ENCODE data around the gene COX19.

The COX19 gene

GRCh38 chr7:981793-982510 is 6.6 kb upstream of the COX19 start:
- H3K9me3 Mint-ChIP-seq, result no peaks in the 10 kb centered on the region
- no peak for TF ChIP-seq CTCF (IDR thresholded peaks at IDR 0.05)
- H3K4me3 Mint-ChIP-seq, result no peak overlapping the region
- DNase-seq, result no peak
- H3K27ac Mint-ChIP-seq, result no peak overlapping the region
- peaks cover 23% of the 10 kb centered on the region for H3K4me1 Mint-ChIP-seq
- no peaks in the 10 kb centered on the region for H3K36me3 Mint-ChIP-seq (ENCODE audit: low read depth)
- H3K27me3 Mint-ChIP-seq (ENCODE audit: low read depth, poor library complexity), result peaks cover 8% of the 10 kb centered on the region

GRCh38 chr7:979886-980571 is 4.7 kb upstream of the COX19 start:
- H3K36me3 Mint-ChIP-seq (ENCODE audit: low read depth), result no peaks in the 10 kb centered on the region
- DNase-seq, result no peak
- no peak overlapping the region for H3K27ac Mint-ChIP-seq
- no peaks in the 10 kb centered on the region for H3K9me3 Mint-ChIP-seq
- TF ChIP-seq CTCF (IDR thresholded peaks at IDR 0.05), result no peak
- H3K27me3 Mint-ChIP-seq (ENCODE audit: low read depth, poor library complexity), result peaks cover 8% of the 10 kb centered on the region
- peaks cover 19% of the 10 kb centered on the region for H3K4me1 Mint-ChIP-seq
- no peak overlapping the region for H3K4me3 Mint-ChIP-seq

- Mint-ChIP-seq H3K27ac (no peak overlapping the region), H3K36me3 (ENCODE audit: low read depth) (no peaks in the 10 kb centered on the region), H3K4me3 (no peak overlapping the region), H3K9me3 (no peaks in the 10 kb centered on the region), H3K27me3 (ENCODE audit: low read depth, poor library complexity) (peaks cover 8% of the 10 kb centered on the region), H3K4me1 (peaks cover 26% of the 10 kb centered on the region)
- no peak for TF ChIP-seq CTCF (IDR thresholded peaks at IDR 0.05)
- DNase-seq, result no peak
These were observed 3.8 kb upstream of the COX19 start for GRCh38 chr7:979151-979550.

- TF ChIP-seq CTCF (IDR thresholded peaks at IDR 0.05), result no peak
- H3K4me1 Mint-ChIP-seq, result peaks cover 28% of the 10 kb centered on the region
- DNase-seq, result no peak
- no peak overlapping the region for H3K27ac Mint-ChIP-seq
- H3K36me3 Mint-ChIP-seq (ENCODE audit: low read depth), result no peaks in the 10 kb centered on the region
- H3K4me3 Mint-ChIP-seq, result no peak overlapping the region
- peaks cover 8% of the 10 kb centered on the region for H3K27me3 Mint-ChIP-seq (ENCODE audit: low read depth, poor library complexity)
- no peaks in the 10 kb centered on the region for H3K9me3 Mint-ChIP-seq
These were observed 3.2 kb upstream of the COX19 start for GRCh38 chr7:978416-979091.

- H3K4me3 Mint-ChIP-seq, result no peak overlapping the region
- no peak overlapping the region for H3K27ac Mint-ChIP-seq
- DNase-seq, result no peak
These were observed 2.6 kb upstream of the COX19 start for GRCh38 chr7:978049-978346.

More at GRCh38 chr7:978049-978346, 2.6 kb upstream of the COX19 start:
- no peak for TF ChIP-seq CTCF (IDR thresholded peaks at IDR 0.05)
- H3K27me3 Mint-ChIP-seq (ENCODE audit: low read depth, poor library complexity), result peaks cover 8% of the 10 kb centered on the region
- H3K36me3 Mint-ChIP-seq (ENCODE audit: low read depth), result peaks cover 3% of the 10 kb centered on the region
- H3K9me3 Mint-ChIP-seq, result no peaks in the 10 kb centered on the region
- H3K4me1 Mint-ChIP-seq, result peaks cover 32% of the 10 kb centered on the region
